HG02981 (cell line): ENCODE results near the gene PFKFB4.

Source experiments
- ATAC-seq: cut with Tn5 transposase; IDR thresholded peaks from one replicate; pipeline ENCODE4 v1.9.1; 2021; ENCODE audit warnings: mild to moderate bottlenecking, moderate library complexity; ENCODE audit not compliant: unreplicated experiment

The PFKFB4 gene

DNA sequence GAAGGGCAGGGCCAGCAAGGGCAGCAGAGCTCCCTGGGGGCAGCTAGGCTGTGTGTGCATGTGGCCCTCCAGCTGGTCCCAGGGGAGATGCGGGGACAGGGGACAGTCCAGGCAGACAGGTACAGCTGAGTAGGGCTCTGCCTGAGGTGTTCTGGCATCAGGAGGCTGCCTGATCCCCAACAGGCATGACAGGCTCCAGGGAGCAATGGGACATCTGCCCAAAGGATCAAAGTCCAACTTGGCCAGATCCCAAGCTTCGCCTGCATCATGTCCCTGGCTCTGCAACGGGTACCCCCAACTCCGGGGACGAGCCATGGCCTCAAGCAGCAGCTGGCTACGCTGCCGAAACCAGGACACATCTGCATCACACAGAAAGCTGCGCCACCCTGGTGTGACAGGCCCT lies 88.3 kb downstream of the PFKFB4 start:
- ATAC-seq = no peak
